GM19397 (cell line): ENCODE results near the gene KDM6B.

Experiments used
- ATAC-seq: cut with Tn5 transposase; IDR thresholded peaks from one replicate; pipeline ENCODE4 v1.9.1; 2021; ENCODE audit warnings: mild to moderate bottlenecking, moderate library complexity; ENCODE audit not compliant: unreplicated experiment

Gene KDM6B

DNA sequence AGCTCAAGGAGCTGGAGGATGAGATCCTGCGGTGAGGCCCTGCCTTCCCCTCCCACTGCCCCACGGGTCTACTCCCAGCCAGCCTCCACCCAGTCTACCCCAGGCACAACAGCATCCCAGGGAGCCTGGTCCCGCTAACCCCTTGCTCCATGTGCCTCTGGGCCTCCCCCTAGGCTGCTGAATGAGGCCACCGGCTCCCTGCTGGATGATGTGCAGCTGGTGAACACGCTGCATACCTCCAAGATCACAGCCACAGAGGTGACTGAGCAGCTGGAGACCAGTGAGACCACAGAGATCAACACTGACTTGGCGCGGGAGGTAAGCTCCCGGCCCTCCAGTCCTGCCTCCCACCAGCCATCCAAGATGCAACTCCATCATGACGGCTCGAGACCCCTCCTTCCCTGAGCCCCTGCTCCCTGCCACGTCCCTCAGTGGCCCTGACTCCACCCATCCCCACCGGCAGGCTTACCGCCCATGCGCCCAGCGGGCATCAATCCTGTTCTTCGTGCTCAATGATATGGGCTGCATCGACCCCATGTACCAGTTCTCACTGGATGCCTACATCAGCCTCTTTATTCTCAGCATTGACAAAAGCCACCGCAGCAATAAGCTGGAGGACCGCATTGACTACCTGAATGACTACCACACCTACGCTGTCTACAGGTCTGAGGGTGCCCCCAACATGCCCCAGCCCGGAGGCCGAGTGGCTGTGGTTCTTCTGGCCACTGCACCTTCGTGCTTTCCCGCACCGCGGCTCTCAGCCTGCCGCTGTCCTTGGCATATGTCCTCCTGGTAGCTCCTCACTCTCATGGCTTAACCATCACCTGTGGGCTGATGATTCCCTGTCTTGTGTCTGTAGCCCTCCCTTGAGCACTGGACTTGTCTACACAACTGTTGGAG, 15.0 kb upstream of the KDM6B start:
- ATAC-seq = no peak

GRCh38 chr17:7820231-7820630, 13.8 kb upstream of the KDM6B start:
- ATAC-seq = no peak

DNA sequence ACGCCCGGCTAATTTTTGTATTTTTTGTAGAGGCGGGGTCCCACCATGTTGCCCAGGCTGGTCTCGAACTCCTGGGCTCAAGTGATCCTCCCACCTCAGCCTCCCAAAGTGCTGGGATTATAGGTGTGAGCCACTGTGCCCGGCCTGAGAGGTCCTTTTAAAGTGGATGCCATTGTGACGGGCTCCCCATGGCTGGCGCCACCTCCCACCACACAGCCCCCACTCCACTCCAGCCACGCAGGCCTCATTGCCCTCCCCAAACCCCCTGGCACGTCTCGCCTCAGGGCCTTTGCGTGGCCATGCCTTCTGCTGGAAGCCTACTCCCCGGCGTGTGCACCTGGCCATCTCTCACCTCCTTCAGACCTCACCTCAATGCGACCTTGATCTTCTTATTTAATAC, 11.9 kb upstream of the KDM6B start:
- ATAC-seq = no peak

DNA sequence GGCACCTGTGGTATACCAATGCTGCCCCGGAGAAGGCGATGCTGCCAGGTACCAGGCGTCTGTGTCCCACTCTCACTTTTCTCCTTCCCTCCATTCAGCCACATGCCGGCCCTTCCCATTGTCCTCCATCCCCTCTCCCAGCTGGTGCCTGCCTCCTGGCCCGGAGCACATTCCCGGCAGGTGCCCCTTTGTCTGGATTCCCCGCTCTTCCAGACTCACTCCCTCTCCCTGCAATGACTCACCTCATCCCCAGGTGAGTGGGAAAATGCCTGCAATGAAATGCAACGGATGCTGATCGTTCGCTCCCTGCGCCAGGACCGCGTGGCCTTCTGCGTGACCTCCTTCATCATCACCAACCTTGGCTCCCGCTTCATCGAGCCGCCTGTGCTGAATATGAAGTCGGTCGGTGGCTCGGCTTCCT, 10.4 kb upstream of the KDM6B start:
- ATAC-seq = no peak

GRCh38 chr17:7824021-7824924, 9.7 kb upstream of the KDM6B start:
- ATAC-seq = no peak

DNA sequence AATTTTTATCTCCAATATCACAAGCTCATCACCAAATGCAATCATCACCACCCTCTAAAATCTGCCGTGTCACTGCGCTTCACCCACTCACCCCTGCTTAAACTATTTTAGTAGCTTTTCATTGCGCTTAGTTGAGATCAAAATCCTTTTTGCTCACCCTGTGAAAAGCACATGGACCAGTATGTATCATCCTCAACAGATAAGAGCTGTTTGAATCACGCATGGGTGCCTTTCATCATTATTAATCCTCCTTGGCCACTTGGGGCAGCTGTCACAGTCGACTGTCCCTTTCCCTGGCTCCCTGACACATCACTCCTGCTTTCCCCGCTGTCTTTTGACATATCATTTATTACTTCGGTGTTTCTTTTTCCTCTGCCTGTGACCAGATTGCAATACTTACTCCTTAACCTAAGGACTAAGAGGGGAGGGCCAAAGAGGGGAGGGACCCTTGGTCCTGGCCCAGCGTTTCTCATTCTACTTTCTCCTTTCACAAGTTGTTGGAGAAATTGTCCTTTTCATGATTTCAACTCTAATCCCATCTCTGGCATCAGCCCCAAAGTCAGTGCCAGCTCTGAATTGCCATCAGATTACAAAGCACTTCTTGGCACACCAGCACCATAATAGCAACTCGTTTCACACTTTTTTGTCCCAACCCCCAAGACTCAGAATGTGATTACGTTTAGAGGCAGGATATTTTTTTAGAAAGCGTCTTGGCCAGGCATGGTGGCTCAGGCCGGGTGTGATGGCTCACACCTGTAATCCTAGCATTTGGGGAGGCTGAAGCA, 8.6 kb upstream of the KDM6B start:
- ATAC-seq = no peak

DNA sequence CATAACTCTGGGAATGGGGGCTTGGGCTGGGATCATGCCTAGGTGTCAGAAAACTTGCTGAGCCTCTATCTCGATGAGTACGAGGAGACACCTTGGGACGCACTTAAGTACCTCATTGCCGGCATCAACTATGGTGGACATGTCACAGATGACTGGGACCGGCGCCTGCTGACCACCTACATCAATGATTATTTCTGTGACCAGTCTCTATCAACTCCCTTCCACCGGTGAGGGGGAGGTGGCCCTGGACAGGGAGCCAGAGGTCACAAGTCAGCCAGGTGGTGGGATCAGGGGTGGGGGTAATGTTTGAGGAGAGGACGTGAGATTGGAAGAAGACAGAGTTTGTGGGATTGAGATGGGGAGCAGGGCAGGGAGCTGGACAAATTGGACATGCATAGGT, 3.4 kb upstream of the KDM6B start:
- ATAC-seq = no peak

- ATAC-seq = no peak
Measured at GRCh38 chr17:7831233-7831632, 2.8 kb upstream of the KDM6B start.

DNA sequence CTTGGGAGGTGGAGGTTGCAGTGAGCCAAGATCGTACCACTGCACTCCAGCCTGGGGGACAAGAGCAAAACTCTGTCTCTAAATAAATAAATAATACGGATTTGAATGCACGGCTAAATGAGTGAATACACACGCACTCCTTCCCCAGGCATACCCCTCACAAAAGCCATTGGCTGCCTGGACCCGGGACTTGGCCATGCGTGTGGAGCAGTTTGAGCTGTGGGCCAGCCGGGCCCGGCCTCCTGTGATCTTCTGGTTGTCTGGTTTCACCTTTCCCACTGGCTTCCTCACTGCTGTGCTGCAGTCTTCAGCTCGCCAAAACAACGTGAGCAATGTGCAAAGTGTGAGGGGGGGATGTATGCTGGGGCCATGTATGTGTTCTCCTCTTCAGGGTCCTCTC, 1.6 kb upstream of the KDM6B start:
- no peak for ATAC-seq

GRCh38 chr17:7833011-7833794, 814 bp upstream of the KDM6B start:
- no peak for ATAC-seq

- ATAC-seq = no peak
Measured at GRCh38 chr17:7834542-7834956, 532 bp downstream of the KDM6B start.

DNA sequence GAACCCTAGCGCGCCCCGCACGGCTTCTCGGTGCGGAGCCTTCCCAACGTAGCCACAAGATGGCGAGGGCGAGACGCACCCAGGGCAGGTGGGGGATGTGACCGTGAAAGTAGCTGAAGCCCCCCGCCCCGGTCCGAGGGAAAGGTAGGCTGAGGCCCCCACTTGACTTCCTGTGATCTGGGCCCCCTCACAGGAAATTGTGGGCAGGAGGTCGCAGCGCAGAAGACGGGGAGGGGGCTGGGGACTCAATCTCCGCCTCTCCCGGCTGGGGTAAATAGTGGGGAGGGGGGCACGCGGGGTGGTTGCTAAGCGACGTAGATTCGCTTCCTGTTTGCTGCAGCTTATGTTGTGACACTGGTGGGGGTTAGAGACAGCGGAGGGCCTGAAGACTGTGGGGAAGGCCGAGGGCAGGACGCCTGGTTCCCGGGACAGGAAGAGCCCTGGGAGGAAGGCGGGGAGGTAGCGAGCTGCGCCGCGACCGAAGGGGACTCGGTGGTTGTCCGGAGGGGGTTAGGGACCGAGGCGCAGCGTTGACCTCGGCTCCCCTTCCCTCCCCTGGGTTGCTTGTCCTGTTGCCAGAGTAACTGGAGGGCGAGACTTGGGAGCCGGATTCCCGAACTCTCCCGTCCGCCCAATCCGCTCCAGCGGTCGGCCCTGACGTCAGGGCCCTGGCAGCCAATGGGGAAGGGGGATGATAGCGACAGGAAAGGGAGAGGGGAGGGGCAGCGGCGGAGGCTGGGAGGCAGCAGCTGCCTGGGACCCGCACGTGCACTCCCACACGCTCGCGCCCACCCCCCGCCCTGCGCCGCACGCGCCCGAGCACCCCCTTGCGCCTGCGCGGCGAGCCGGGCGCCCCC, 1.2 kb downstream of the KDM6B start:
- ATAC-seq = peak; percentile 53

DNA sequence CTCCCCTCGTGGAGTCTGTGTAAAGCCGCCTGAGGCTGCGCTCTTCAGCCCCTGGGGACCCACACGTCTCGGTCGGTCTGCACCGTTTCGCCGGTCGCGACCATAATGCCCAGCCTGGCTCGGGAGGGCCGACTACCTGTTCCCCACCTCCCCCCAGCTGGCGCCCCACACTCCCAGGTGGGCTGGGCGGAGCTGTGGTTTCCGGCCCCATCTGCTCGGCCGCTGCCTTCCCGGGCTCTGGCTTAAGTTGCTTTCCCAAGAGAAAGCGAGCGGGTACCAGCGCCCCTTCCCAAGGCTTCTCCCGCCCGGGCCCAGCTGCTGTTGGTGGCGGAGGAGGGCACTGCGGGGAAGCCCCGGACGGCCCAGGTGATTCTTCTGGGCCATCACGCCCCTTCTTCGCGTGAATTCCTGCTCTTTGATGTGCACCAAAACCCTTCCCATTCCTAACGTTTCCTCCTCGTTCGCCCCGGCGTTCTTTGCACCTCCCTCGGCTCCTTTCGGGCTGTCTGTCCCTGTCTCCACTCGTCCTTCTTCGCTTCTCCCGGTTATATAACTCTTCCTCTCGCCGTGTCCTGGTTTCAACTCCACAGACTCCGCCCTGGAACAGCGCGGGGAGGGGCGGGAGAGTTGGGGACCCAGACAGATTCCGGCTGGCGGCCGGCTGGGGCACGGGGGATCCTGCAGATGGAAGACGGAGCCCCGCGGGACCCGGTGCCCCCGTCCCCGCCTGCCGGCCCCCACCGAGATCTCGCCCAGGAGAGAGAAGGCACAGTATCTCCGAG, 2.0 kb downstream of the KDM6B start:
- ATAC-seq = no peak

- no peak for ATAC-seq
Measured at GRCh38 chr17:7836596-7837407, 2.8 kb downstream of the KDM6B start.

DNA sequence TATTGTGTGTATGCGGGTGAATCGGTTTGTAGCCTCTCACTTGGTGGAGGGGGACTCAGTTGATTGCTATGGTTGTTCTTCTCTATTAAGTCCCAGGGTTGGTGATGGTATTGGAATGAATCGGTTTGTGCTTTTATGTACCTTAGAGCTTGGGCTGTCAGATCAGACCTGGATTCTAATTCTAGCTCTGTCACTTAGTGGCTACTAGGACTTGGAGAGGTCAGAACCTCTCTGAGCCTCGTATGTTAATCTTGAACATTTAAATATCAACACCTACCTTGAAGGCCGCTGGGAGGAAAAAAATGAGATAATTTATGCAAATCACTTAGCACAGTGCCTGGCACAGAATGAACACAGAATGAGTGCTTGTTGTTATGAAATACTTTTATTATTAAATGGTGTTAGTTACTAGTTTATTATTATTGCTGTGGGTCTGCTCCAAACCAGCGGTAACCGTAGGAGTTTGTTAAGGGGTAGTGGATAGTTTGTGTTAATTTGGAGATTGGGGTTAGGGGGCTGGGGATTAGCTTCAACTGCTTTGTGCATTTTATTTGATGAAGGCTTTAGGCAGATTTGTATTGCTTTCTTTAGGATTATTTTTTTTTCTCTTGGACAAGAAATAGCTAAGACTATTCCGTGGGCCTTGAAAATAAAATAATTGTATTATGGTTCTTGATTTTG, 3.5 kb downstream of the KDM6B start:
- no peak for ATAC-seq

DNA sequence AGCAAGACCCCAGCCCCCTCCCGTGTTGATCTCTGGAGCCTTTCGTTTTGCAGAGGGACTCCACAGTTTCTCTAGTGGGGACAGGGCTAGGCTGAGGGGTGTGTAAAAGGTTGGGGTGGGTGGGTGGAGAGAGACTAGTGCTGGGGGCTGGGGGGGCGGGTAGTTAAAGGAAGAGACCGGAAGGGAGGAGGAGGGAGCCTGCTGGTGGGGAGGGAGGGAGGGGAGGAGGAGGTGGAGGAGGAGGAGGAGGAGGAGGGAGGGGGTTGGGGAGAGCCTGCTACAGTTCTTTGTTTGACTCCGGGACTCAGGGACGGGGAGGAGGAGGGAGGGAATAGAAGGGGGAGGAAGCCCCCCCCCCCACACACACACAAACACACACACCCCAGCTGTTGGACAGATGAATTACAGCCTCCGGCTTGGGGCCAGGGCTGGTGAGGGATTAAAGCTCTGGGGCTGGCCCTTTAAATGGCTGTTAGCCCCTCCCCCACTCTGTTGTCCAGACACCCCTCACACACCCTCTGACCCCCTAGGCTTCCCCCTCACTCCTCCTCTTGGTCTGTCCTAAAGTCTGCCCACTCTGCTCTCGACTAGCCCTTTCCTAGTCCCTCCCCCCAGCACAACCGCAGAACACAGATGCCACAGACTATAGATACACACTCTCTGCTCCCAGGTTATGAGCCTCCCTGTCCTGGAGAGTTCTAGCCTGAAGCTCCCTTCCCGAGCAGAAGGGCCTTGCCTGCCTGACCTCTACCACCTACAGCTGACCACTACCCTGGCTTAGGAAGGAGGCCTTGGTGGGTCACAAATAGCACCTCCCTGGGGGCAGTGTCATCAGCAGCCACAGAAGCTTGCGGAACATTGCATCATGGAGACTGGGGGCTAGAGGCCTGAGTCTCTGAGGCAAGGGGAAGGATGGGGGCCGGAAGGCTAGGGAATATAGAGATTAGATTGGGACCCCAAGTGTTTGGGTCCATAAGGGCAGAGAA, 4.4 kb downstream of the KDM6B start:
- ATAC-seq = no peak
